Mesothelial cell of epicardium (in vitro differentiated cells): ENCODE measurements around the gene S1PR3. TPM values are rescaled to one million over a fixed set of nuclear protein-coding genes. Genes with fewer than 3 reads are reported as not detected.

Experiments used
- DNase-seq, 2 experiments: peaks; one replicate each; pipeline ENCODE4 v3.0.0; 2021; ENCODE audit warnings: low spot score in 2 of 2; ENCODE audit not compliant: unreplicated experiment in 2 of 2
- H3K27ac Mint-ChIP-seq: 2 replicates; pipeline ENCODE4 v1.8.0; 2021; ENCODE audit warnings: mixed read lengths
- H3K27me3 Mint-ChIP-seq: 2 replicates; pipeline ENCODE4 v1.8.0; 2021; ENCODE audit warnings: low read depth, mixed read lengths
- H3K36me3 Mint-ChIP-seq: 2 replicates; pipeline ENCODE4 v1.8.0; 2021; ENCODE audit warnings: mixed read lengths
- H3K4me1 Mint-ChIP-seq: 2 replicates; pipeline ENCODE4 v1.8.0; 2021; ENCODE audit warnings: mixed read lengths
- H3K4me3 Mint-ChIP-seq: 2 replicates; pipeline ENCODE4 v1.8.0; 2021; ENCODE audit warnings: mild to moderate bottlenecking, moderate library complexity, mixed read lengths
- H3K9me3 Mint-ChIP-seq: 2 replicates; pipeline ENCODE4 v1.8.0; 2021; ENCODE audit warnings: mixed read lengths
- total RNA-seq: library from RNA; stranded (reverse); gene quantifications from 3 replicates; pipeline ENCODE4 v1.2.1, GENCODE V29; 2021
- TF ChIP-seq, protein P1 (sequence below): fragments of 200-600 bp; sonication (generic); IDR thresholded peaks from one replicate; pipeline ENCODE4 v1.5.0; 2021; ENCODE audit warnings: antibody characterized with exemption; ENCODE audit not compliant: unreplicated experiment

The S1PR3 gene
- total RNA-seq, 1 donor from 2014 or later: 38.2 TPM

DNA sequence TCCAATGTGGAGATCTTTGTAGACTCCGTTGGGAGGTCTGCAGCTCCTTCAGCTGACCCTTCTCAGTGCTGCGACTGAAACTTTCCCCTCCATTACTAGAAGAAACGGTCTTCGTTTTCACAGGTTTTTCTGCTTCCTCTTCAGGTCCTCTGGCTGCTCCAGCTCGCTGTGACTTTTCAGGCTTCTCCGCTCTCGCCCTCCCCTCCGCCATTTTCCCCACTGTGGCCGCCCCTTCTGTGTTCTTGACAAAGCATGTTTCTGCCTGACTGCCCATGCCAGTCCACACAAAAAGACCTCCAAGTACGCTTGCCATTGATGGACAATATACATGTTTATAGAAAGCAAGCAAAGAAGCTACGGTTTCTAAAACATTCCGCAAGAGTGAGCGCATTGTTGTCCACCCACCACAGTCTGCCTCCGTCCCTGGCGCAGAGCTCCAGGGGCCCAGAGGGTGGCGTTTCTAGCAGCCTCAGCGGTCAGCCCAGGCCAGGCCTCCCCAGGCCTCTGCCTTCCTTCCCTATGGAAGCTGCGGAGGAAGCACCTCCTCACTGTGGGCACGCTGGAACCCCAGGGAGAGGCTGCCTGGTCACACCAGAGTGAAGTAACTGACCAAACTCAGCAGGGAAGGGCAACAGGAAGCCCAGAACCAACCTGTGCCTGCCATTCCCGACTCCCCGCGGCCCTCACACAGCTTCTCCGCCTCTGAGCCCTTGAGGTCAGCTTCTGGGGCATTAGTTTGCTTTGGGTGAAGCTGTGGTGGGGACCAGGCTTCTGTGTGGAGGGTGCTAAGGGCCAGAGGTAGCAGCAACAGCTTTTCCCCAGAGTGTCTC lies 19.9 kb upstream of the S1PR3 start:
- H3K27ac Mint-ChIP-seq: no peak overlapping the region
- no peaks in the 10 kb centered on the region for H3K36me3 Mint-ChIP-seq
- H3K4me1 Mint-ChIP-seq: peaks cover 4% of the 10 kb centered on the region
- H3K4me3 Mint-ChIP-seq: no peak overlapping the region
- TF ChIP-seq, protein P1, sequence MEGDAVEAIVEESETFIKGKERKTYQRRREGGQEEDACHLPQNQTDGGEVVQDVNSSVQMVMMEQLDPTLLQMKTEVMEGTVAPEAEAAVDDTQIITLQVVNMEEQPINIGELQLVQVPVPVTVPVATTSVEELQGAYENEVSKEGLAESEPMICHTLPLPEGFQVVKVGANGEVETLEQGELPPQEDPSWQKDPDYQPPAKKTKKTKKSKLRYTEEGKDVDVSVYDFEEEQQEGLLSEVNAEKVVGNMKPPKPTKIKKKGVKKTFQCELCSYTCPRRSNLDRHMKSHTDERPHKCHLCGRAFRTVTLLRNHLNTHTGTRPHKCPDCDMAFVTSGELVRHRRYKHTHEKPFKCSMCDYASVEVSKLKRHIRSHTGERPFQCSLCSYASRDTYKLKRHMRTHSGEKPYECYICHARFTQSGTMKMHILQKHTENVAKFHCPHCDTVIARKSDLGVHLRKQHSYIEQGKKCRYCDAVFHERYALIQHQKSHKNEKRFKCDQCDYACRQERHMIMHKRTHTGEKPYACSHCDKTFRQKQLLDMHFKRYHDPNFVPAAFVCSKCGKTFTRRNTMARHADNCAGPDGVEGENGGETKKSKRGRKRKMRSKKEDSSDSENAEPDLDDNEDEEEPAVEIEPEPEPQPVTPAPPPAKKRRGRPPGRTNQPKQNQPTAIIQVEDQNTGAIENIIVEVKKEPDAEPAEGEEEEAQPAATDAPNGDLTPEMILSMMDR: no peak
- DNase-seq: no peak
- H3K9me3 Mint-ChIP-seq: no peaks in the 10 kb centered on the region
- peaks cover 4% of the 10 kb centered on the region for H3K27me3 Mint-ChIP-seq

DNA sequence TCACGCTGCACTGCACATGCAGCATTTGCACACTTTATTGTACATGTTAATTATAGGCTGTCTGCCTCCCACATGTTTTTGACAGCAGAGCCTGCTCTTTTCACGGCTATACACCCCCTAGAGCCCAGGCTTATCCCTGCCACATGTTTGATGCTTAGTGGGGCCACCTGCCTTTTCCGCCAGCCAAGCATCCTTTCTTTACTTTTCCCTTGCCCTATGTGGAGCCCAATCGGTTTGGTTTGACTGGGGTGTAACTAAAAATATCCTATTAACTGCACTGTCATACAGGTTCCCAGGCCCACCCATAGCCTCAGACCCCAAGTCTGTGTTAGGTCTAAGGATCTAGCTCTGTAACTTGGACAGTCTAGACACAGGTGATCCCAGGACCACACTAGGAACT lies 18.9 kb upstream of the S1PR3 start:
- peaks cover 4% of the 10 kb centered on the region for H3K4me1 Mint-ChIP-seq
- no peaks in the 10 kb centered on the region for H3K9me3 Mint-ChIP-seq
- H3K27ac Mint-ChIP-seq: no peak overlapping the region
- peaks cover 4% of the 10 kb centered on the region for H3K27me3 Mint-ChIP-seq
- DNase-seq: no peak
- H3K4me3 Mint-ChIP-seq: no peak overlapping the region
- H3K36me3 Mint-ChIP-seq: no peaks in the 10 kb centered on the region
- TF ChIP-seq, protein P1: no peak

DNA sequence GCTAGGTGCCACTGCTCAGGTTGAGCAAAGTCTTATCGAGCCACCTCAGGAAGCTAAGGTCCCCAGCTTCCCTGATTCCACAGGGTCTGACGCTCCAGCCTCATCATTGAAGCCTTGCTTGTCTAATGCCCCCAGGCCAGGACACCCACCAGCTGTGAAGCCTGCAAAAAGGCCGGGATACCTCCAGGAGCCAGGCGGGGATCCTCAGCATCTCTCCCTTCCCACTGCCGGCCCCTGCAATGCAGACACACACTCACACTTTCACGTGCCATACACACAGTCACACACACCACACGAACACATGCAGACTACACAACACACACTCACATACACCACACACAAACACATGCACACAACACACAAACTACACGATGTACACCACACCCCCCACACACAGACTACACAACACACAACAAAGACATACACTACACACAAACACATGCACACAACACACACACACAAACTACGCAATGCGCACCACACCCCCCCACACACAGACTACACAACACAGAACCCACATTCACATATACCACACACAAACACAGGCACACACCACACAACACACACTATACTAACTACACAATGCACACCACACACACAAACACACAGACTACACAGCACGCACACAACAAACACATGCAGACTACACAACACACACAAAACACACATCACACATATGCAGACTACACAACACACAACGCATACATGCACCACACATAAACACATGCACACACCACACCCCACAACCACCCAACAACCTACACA lies 17.8 kb upstream of the S1PR3 start:
- H3K9me3 Mint-ChIP-seq: no peaks in the 10 kb centered on the region
- peaks cover 4% of the 10 kb centered on the region for H3K27me3 Mint-ChIP-seq
- TF ChIP-seq, protein P1: no peak
- H3K27ac Mint-ChIP-seq: no peak overlapping the region
- no peak overlapping the region for H3K4me3 Mint-ChIP-seq
- no peak for DNase-seq
- H3K4me1 Mint-ChIP-seq: peaks cover 4% of the 10 kb centered on the region
- H3K36me3 Mint-ChIP-seq: no peaks in the 10 kb centered on the region

DNA sequence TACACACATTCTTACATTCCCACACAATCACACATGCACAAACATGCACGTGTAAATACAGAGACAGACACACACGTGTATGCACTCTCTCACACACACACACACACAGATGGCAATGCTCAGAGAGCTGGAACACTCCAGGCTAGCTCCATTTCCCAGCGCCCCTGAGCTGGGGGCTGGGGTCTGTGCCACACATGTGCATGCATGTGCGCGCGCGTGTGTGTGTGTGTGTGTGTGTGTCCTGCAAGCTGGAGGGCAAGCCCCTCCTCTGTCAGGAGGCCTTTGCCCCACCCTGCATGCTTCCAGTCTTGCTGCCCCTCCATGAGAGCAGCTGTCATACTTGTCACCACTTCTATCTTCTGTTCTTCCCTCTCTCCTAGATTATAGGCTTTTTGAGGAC lies 16.6 kb upstream of the S1PR3 start:
- no peak for DNase-seq
- TF ChIP-seq, protein P1: no peak
- Mint-ChIP-seq H3K4me1 (no peaks in the 10 kb centered on the region), H3K4me3 (no peak overlapping the region), H3K27me3 (no peaks in the 10 kb centered on the region), H3K9me3 (peaks cover 1% of the 10 kb centered on the region), H3K27ac (no peak overlapping the region), H3K36me3 (no peaks in the 10 kb centered on the region)

DNA sequence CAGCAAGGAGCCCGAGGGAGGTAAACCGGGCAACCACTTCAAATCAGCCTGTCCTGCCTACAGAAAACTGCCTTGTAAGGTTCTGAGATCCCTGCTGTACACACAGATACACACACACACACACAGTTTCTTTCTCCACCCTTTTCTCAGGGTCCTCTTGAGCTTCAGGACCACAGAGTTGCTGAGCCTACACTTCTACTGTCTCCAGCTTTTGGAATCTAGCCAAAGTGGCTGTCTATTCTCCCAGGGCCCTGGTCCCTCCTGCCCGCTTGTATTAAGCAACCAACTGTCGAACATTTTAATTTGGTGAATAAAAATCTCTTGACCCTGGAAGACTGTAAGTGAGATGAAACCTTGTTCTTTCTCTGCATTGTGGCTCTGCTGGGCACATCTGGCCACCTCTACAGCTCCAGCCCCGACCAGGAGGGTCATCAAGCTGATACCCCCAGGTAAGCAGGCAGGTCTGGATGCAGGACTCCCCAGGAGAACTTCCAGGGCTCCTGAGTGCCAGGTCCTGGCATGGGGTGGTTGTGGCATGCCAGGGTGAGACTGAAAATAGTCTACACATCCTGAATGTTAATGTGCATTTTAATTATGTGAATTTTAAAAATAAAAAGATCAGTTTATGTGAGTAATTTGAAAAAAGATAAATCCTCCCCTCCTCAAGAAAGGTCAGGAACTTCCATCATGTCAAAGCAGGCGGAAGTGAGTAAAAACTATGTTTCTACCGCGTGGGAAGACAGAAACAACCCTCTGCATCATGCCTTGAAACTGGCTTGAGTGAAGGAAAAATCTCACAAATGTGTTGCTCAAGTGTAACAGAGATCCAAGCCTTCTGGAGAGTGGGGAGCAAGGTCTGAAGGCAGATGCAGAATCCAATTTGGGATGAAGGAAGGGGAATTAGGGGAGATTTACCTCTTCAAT lies 15.0 kb upstream of the S1PR3 start:
- H3K9me3 Mint-ChIP-seq: peaks cover 7% of the 10 kb centered on the region
- TF ChIP-seq, protein P1: no peak

More for the DNA sequence above, 15.0 kb upstream of the S1PR3 start:
- H3K4me3 Mint-ChIP-seq: no peak overlapping the region
- no peak overlapping the region for H3K27ac Mint-ChIP-seq
- DNase-seq: no peak
- H3K36me3 Mint-ChIP-seq: no peaks in the 10 kb centered on the region
- no peaks in the 10 kb centered on the region for H3K27me3 Mint-ChIP-seq
- H3K4me1 Mint-ChIP-seq: no peaks in the 10 kb centered on the region
